DMS53 (cell line): ENCODE measurements around the gene NBEA.
A peak's percentile ranks its signal among the peaks of the same experiment; 100 is the strongest.

Experiments used
- DNase-seq: peaks from one replicate; lab custom pipeline; 2025; lab: John Stamatoyannopoulos, UW

The NBEA gene

DNA sequence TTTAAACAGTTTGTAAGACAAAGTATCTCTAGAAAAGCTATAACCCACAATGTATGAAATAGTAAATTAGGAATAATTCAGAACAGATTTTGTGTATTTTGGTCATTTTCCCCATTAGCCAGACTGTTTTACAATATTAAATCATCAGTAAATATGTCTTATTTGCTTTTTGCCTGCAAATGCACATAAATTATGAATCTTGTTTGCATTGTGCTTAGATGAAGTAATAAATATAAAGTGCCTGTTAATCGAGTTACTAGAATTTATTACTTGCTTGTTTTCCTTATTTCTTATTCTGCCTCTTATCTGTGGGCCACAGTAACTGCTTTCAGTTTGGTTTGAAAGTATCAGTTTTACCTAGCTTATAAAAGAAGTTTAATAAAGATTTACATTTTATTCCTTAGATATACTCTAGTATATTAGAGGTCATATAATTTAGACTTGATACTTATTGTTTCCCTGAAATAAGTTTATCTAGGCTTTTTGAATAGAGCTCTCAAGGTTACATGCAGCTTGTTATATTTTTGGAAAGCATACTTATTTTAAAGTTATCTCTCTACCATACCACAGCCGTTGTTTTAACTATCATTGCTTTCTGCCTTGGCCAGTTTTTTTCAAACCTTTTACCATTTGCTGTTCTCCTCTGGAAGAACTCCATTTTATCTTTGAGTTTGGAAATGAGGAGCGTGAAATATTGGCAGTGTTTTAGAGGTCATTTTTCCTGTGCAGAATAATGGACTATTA lies 238.0 kb downstream of the NBEA start:
- no peak for DNase-seq

DNA sequence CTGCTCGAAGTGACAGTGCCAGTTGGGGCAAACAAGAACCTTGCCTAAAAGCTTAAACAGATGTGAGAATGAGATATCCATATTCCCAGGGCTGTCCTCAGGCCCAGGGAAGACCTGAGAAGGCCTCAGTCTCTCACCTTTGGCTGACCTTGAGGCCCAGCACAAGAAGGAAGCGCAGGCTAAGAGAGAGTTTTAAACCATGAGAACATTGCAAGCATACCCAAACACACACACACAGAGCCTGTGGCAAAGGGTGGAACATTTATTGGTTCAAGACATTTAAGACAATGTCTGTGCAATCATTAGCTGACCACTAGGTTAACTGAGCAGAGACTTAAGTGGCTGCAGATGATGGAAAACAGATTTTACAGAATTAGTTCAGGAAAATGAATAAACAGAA lies 248.2 kb downstream of the NBEA start:
- no peak for DNase-seq

DNA sequence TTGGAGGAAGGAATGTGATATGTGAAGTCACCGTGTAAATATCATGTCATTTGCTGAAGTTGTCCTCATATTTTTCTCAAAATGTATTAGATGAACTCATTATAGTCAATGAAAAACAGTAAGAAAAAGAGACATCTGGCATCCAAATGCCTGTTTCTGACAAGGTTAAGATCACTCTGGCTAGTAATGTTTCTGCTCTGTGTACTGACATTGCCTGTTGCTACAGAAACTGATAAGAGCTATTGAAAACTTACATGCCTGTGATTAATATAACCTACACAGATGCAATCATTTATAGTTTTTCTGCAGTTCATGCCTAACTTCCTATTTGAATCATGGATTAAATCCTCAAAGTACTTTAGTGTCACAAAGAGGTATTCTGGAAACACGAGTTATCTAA lies 249.8 kb downstream of the NBEA start:
- peak; percentile 3 for DNase-seq

DNA sequence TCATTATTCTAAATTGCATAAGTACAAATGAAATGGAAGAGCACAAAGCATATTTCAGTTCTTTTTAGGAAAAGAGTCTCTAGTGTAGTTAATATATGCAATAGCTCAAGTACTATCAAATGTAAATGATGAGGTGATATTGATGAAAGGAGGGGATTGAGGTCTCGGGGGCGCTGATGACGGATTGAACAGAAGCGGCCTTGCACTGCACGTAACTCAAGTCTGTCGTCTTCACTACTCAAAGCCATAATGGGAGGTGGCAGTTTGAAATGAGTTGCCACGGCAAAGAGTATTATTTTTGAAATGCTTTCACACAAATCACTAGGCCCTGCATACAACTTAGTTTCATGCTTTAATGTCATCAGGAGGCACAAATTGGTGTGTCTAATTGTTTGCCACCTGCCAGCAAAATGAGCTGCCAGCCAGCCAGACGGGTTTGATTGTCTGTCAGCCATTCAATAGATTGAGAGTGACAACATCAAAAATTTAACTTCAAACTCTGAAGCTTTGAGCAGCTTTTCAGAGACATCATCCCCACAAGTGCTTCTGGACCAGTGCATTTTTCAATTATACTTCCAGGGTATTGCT lies 256.6 kb downstream of the NBEA start:
- no peak for DNase-seq

DNA sequence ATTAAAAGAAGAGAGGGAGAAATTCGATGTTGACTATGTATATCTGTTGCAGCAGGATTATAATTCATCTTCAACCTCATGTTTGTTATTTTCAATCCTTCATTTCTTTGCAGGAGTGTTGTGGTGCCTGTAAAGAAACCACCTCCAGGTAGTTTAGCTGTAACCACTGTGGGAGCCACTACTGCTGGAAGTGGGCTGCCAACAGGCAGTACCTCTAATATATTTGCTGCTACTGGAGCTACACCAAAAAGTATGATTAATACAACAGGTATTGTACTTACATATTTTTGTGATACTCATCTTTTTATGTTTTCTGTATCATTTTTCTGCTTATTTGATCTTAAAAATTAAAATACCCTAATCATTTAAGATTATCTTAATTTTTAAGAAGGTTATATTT lies 266.5 kb downstream of the NBEA start:
- DNase-seq: no peak

DNA sequence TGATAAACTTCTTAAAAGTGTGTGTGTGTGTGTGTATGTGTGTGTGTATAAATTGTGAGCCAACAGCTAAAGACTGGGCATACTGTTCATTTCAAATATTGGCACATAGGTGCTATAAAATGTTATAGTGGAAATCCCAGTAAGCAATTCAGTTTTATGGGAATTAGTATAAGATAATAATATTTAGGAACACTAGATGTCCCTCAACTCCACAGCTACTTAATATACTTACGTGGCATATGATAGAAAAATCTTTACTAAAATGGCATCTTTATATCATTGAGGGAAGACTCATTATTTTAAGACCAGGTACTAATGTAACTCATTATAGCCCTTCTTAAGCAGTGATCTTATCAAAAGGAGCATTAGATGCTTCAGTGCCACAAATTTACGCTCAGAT lies 268.2 kb downstream of the NBEA start:
- peak; percentile 37 for DNase-seq

DNA sequence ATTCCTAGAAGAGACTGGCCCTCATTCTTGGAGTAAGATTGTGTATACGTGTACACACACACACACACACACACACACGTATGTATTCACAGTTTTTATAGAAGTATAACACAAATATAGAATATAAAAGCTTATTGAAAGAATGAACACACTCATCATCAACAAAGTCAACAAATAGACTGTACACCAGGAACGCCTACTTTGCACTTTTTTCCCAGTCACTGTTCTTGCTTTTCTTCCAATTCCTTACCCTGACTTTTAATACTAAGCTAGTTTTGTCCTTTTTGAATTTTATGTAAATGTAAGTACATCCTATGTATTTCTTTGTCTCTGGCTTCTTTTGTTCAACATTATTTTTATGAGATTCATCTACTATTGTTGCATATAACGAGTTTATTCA lies 269.9 kb downstream of the NBEA start:
- DNase-seq: no peak

DNA sequence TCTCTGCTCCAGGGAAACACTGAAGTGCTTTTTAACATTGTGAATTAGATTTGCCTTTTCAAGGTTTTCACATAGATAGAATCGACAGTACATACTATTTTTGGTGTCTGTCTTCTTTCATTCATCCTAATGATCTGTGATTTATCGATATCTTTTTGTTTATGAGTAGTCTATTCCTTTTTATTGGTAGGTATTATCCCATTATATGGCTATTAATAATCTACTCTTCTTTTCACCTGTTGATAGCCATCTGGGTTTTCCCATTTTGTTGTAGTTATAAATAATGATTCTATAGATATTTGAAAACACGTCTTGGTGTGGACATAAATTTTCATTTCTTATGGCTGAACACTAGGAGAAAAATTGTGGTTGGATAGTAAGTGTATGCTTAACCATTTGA lies 271.8 kb downstream of the NBEA start:
- no peak for DNase-seq

DNA sequence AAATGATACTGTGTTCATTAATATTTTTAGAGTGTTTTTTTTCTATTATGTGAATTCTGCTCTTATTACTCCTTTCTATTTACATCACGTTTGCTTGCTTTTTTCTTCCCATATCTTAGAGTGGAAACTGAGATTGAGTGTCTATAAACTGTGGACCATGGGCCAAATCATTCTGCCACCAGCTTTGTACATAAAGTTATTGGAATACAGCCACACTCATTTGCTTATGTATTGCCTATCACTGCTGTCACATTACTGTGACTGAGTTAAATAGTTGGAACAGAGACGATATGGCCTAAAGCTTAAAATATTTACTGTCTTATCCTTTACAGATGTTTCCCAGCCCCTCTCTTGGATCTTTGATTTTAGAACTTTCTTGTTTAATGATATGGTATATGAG lies 274.1 kb downstream of the NBEA start:
- no peak for DNase-seq

DNA sequence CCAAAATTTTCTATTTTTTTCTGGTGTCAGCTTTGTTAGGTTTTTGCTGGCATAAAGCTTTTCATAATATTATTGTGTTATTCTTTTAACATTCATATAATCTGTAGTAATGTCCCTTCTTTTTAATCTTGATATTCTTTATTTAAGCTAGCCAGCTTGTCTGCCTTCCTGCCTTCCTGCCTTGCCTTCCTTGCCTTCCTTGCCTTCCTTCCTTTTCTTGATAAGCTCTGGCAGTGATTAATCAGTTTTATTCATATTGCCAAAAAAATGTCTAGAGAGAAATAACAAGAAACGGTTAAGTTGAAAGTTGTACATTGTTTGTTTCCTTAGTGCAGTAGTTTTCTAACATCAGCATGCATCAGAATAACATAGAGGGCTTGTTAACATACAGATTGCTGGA lies 277.0 kb downstream of the NBEA start:
- no peak for DNase-seq

DNA sequence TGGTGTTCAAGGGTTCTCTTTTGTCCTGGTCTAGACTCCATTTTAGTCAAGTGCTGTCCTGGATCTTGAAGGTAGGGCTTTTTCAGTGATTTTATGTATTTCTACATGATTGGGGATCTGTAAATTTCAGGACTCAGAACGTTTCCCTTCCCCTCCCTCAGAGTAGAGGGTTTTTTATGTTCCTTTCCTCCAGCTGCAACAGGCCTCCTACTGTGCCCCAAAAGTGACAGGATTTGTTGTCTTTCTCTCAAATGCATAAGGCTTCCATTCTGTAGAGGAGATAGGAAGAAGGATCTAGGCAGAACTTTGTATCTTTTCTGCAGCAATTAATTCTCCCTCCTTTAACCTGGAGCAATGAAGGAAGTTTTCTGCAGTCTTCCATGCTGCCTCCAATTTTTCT lies 283.1 kb downstream of the NBEA start:
- no peak for DNase-seq

DNA sequence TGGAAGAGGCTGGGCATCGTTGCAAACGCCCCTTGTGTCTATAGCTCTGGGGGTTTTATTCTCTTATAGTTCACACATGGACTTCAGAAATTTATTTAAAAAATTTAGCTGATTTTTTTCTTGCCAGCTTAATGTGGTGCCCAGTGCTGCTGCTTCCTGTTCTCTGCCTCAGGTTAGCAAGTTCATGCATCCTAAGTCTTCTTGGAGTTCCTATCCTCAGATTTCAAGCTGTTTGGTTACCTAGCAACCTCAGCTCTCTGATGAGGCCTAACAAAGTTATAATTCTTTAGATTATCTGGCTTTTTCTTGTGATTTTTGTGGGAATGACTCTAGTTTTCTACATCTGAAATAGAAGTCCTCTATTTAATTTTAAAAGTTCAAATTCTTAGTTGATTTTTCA lies 283.5 kb downstream of the NBEA start:
- DNase-seq: no peak

DNA sequence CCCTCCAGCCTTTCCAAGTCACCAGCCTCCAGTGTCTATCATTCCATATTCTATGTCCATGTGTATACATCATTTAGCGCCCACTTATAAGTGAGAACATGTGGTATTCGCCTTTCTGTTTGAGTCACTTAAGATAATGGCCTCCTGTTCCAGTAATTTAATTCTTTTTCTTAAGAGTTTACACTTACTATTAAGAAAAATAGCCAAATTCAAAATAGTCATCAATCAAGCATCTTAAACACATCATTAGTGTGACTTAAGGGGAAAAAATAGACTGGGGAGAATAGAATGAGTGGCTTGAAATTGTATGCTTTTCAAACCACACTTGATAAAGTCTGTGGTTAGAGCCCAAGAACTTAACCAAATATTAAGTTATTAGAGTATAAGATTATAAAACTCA lies 286.5 kb downstream of the NBEA start:
- no peak for DNase-seq

DNA sequence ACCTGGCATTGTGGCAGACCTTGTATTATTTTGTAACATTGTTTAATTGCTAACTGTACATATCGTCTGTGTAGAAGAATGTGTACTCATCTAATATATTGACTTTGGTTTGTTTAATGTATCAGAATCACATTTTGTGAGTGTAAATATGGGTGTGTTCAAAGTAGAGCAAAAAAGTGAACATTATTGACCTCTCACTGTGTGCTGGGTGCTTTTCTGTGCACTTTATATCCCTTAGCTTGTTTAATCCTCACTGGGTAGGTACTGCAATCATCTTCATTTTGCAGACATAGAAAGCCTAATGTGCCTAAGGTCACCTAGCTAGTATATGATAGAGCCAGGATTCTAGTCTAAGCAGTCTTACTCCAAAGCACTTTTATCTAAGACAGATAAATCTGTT lies 289.4 kb downstream of the NBEA start:
- DNase-seq: no peak

DNA sequence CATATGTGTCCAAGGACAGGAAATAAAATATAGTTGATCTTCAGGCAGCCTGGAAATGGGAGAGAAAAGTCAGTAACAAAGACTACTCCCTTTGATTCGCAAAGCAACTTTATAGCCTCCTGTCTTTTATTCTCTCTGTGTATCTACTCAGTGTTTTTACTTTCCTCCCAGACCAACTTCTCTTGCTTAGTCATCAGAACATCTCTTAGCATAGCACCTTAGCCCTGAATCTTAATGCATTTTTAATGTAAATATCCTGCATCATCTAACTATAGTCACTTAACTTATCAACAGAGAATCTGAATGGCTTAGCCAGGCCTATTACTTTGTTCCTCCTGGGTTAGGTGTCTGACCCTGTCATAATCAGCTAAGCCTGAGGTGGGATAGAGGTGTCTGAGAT lies 296.2 kb downstream of the NBEA start:
- DNase-seq: no peak

DNA sequence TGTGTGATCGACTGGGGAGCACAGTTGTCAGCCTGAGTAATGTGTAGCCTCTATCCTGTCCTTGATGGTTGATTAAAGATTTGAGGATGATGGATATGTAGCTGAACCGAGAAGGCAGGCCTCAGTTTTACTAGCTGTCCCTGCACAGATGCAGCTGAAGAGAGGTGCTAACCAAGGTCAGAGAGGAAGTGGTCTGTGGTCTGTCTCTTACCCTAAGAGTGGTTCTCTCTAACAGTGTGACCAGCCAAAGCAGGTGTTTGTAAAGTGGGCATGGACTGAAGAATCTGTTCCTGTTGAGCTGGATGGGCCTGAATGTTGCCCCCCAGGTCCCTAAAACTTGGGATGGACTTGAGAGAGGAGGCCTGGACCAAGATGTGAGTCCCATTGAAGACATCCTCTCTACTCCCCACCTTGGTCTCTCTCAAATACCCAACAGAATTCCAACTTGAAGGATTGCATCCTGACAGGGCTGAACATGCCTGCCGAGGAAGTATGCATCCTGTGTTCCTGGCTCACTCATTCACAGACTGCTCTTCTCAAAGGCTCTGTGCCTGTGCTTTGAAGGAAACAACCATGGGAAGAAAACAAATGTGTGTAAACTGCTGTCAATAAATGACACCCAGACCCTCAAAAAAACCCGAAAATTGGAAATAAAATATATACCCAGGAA lies 310.6 kb downstream of the NBEA start:
- no peak for DNase-seq

DNA sequence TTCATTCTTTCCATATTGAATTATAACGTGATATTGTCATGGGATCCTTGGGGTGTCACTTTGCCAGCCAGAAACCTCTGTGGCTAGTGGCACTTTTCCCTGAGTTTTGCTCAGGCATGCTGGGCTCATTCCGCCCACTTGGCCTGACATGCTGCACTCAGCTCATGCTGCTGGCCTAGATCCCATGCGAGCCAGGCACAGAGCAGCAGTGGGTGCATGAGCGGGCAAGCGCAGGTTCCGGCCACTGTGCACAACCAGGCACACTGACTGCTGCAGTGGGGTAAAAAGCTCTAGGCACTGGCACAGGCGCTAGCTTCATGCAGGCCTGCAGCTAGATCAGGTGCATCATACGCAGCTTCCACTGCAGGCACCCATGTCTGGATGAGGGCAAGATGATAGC lies 313.2 kb downstream of the NBEA start:
- DNase-seq: no peak

DNA sequence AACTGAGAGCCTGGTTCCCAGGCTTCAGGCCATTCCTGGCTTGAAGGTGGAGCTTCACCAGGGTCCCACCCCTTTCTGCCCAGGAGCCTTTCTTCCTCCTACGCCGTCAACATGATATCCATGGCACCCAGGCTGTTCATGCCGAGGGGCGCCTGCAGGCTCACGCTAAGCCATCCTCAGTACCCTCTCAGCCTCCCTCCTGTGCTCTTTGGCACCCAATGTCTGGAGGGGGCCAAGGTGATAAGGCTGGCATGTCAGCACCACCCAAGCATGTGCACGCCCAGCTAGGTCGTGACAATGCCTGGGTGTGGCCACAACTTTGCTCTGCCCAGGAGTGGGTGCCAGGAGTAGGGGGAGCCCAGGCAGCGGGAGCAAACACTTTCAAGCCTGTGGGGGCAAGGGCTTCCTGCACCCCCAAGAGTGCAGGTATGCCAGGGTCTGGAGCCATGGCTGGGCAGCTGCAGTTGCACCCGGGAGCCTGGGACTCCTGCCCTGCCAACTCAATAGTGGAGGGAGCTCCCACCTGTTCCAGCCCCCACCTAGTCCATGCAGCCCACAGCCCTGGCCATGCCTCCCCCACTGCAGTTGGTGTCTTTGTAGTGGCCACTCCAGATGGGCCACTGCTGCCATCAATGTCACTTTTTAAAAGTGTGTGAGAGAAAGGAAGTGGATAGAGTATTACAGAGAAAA lies 314.5 kb downstream of the NBEA start:
- DNase-seq: no peak

DNA sequence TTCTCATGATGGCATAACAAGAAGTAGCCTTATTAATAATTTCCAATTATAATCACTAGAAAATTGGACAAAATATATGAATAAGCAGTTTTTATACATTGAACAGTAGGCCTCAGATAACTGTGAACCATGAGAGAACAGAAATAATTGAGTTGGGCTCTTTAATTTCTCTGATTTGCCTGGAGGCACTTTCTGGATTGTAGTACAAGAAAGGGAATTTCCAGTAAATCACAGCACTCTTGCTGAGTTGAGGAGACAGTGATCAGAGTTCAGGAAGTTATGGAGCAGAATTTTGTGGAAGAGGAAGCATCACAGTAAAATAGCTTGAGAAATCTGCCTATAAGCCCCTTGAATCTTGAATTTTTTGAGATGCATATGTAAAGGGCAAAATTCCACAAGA lies 318.2 kb downstream of the NBEA start:
- no peak for DNase-seq

DNA sequence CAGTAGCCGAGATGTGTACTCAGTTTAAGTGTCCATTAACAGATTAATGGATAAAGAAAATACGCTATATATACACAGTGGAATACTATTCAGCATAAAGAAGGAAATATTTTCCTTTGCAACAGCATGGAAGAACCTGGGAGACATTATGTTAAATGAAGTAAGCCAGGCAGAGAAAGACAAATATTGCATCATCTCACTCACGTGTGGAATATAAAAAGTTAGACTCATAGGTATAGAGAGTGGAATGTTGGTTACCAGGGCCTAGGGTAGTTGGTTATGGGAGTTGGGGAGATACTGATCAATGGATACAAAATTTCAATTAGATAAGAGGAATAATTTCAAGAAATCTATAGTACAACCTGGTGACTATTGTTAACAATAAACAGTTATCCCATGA lies 324.3 kb downstream of the NBEA start:
- peak; percentile 54 for DNase-seq

DNA sequence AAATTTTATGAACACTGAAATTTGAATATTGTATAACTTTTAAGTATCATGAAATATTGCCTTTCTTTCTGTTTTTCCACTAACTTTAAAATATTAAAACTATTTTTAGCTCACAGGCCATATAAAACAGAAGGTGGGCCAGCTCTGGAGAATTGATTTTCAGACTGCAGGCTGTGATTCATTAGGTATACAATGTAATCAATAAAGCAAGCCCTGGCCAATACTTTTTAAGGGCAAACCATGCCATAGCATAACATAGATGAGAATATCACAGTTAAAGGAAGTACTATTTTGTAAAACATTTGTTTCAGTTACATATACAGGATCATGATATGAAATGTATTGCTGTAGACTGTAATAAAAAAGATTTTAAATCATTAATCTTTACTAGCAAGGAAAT lies 336.8 kb downstream of the NBEA start:
- no peak for DNase-seq

DNA sequence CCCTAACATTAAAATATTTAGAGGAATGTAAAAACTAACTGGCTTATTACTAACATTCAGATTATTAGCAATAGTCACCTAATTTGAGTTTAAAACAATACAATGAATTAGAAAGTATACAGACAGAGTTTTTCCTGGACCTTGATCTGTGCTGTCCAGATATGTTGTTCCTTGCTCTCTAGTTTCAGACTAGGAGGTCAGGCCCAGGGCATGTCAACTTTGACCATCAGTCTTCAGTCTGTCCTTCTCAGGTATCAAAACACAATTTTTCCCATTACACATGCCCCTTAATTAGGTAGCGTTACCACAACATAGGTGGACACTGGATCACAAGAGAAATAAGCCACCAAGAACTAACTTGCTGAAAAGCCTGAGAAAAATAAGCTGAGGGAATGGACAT lies 337.4 kb downstream of the NBEA start:
- DNase-seq: no peak

DNA sequence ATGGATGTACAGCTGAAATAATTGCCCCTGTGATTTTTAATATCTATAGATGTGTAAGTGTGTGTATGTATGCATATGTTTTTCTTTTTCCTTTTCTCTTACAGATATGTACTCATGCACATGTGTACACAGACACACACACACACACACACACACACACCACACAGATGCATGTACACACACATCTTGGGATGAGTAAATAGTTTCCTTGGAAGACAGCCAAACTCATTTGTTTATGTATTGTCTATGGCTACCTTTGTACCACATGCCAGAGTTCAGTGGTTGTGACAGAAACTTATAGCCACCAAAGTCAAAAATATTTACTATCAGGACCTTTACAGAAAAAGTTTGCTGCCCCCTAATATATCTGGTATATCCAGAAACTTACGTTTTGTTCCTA lies 341.8 kb downstream of the NBEA start:
- DNase-seq: peak; percentile 90
